ENCODE measurements around the gene TLE5. TPM values are rescaled to one million over a fixed set of nuclear protein-coding genes. Genes with fewer than 3 reads are reported as not detected.

The TLE5 gene
- polyA plus RNA-seq, 1 donor (not counting 4 experiments of a cell fraction or from before 2014, with no cell fraction given): 249 TPM

DNA sequence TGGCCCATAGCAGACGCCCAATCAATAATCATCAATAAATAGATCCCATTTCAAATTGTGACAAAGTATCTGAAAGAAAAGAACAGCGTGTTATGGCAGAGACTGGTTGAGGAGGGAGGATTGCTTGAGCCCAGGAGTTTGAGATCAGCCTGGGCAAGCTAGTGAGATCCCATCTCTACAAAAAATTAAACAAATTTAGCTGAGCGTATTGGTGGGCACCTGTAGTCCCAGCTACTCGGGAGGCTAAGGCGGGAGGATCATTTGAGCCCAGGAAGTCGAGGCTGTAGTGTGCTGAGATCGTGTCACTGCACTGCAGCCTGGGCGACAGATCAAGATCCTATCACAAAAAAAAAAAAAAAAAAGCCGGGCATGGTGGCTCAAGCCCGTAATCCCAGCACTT is 25.5 kb upstream of the TLE5 start:
- Histone ChIP-seq H3K27ac (ENCODE audit: control insufficient read depth, insufficient read depth, low read length) (no peak overlapping the region), H3K79me2 (ENCODE audit: control insufficient read depth, insufficient read depth, low read length) (no peaks in the 10 kb centered on the region), H3K4me1 (ENCODE audit: control insufficient read depth, extremely low read depth, insufficient read depth, low read length) (no peaks in the 10 kb centered on the region), H3K27me3 (ENCODE audit: control insufficient read depth, extremely low read depth, insufficient read depth, low read length) (no peaks in the 10 kb centered on the region), H3K9ac (ENCODE audit: control insufficient read depth, extremely low read depth, insufficient read depth, low read length) (no peak overlapping the region), H3K36me3 (ENCODE audit: control insufficient read depth in 2 of 2, extremely low read depth in 1 of 2, insufficient read depth in 2 of 2, low read length in 2 of 2) (no peaks in the 10 kb centered on the region), H3K9me3 (ENCODE audit: control insufficient read depth, low read depth, low read length) (no peaks in the 10 kb centered on the region), H3K4me2 (ENCODE audit: control insufficient read depth, extremely low read depth, insufficient read depth, low read depth, low read length) (no peak overlapping the region), H2AFZ (ENCODE audit: control insufficient read depth, low read length) (no peak overlapping the region), H3K4me3 (ENCODE audit: control insufficient read depth in 2 of 3, extremely low read depth in 1 of 3, insufficient read depth in 2 of 3, low read depth in 1 of 3, low read length in 3 of 3) (no peak overlapping the region), H4K20me1 (ENCODE audit: control insufficient read depth, extremely low read depth, insufficient read depth, low read length) (no peaks in the 10 kb centered on the region), H3K9me1 (ENCODE audit: control insufficient read depth, extremely low read depth, insufficient read depth, low read length) (no peaks in the 10 kb centered on the region)
- no peak for FAIRE-seq
- TF ChIP-seq EZH2 (IDR thresholded peaks at IDR 0.05; ENCODE audit: low read length): no peak
- TF ChIP-seq, protein P1, sequence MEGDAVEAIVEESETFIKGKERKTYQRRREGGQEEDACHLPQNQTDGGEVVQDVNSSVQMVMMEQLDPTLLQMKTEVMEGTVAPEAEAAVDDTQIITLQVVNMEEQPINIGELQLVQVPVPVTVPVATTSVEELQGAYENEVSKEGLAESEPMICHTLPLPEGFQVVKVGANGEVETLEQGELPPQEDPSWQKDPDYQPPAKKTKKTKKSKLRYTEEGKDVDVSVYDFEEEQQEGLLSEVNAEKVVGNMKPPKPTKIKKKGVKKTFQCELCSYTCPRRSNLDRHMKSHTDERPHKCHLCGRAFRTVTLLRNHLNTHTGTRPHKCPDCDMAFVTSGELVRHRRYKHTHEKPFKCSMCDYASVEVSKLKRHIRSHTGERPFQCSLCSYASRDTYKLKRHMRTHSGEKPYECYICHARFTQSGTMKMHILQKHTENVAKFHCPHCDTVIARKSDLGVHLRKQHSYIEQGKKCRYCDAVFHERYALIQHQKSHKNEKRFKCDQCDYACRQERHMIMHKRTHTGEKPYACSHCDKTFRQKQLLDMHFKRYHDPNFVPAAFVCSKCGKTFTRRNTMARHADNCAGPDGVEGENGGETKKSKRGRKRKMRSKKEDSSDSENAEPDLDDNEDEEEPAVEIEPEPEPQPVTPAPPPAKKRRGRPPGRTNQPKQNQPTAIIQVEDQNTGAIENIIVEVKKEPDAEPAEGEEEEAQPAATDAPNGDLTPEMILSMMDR (optimal IDR thresholded peaks at IDR 0.05 in 1 of 3, IDR thresholded peaks at IDR 0.05 in 1 of 3, conservative IDR thresholded peaks at IDR 0.05 in 1 of 3; ENCODE audit: extremely low read depth in 1 of 3, insufficient read depth in 2 of 3, low read length in 3 of 3): no peak
- dilution Hi-C loops (cut with MboI; ENCODE audit: extremely low pct_ligation_motif_present, low sequenced_read_pairs): no loop called here
- DNase-seq (ENCODE audit: low read depth, low spot score): no peak

- Histone ChIP-seq H2AFZ (ENCODE audit: control insufficient read depth, low read length) (no peak overlapping the region), H3K4me3 (ENCODE audit: control insufficient read depth in 2 of 3, extremely low read depth in 1 of 3, insufficient read depth in 2 of 3, low read depth in 1 of 3, low read length in 3 of 3) (no peak overlapping the region), H3K9me1 (ENCODE audit: control insufficient read depth, extremely low read depth, insufficient read depth, low read length) (no peaks in the 10 kb centered on the region), H3K79me2 (ENCODE audit: control insufficient read depth, insufficient read depth, low read length) (no peaks in the 10 kb centered on the region), H4K20me1 (ENCODE audit: control insufficient read depth, extremely low read depth, insufficient read depth, low read length) (no peaks in the 10 kb centered on the region), H3K27ac (ENCODE audit: control insufficient read depth, insufficient read depth, low read length) (no peak overlapping the region), H3K9ac (ENCODE audit: control insufficient read depth, extremely low read depth, insufficient read depth, low read length) (no peak overlapping the region), H3K4me2 (ENCODE audit: control insufficient read depth, extremely low read depth, insufficient read depth, low read depth, low read length) (no peak overlapping the region), H3K4me1 (ENCODE audit: control insufficient read depth, extremely low read depth, insufficient read depth, low read length) (no peaks in the 10 kb centered on the region), H3K36me3 (ENCODE audit: control insufficient read depth in 2 of 2, extremely low read depth in 1 of 2, insufficient read depth in 2 of 2, low read length in 2 of 2) (no peaks in the 10 kb centered on the region), H3K27me3 (ENCODE audit: control insufficient read depth, extremely low read depth, insufficient read depth, low read length) (no peaks in the 10 kb centered on the region), H3K9me3 (ENCODE audit: control insufficient read depth, low read depth, low read length) (no peaks in the 10 kb centered on the region)
- DNase-seq (ENCODE audit: low read depth, low spot score) (no peak), FAIRE-seq (no peak)
- dilution Hi-C loops (cut with MboI; ENCODE audit: extremely low pct_ligation_motif_present, low sequenced_read_pairs): no loop called here
- TF ChIP-seq, protein P1 (optimal IDR thresholded peaks at IDR 0.05 in 1 of 3, IDR thresholded peaks at IDR 0.05 in 1 of 3, conservative IDR thresholded peaks at IDR 0.05 in 1 of 3; ENCODE audit: extremely low read depth in 1 of 3, insufficient read depth in 2 of 3, low read length in 3 of 3): no peak
- no peak for TF ChIP-seq EZH2 (IDR thresholded peaks at IDR 0.05; ENCODE audit: low read length)
These were observed 22.6 kb upstream of the TLE5 start for GRCh38 chr19:3084943-3085342.

All from keratinocyte (primary cell).